Thoracic aorta (tissue), 2 donors: ENCODE results near the gene KRT27. TPM values are rescaled to one million over a fixed set of nuclear protein-coding genes. Genes with fewer than 3 reads are reported as not detected.

Source experiments
- ATAC-seq: fragments of 150-250 bp; one replicate; pipeline ENCODE4 v1.8.0; 2017; ENCODE audit warnings: low read depth; ENCODE audit not compliant: insufficient number of reproducible peaks, low FRiP score
- DNase-seq: peaks from one replicate; pipeline ENCODE4 v3.0.0-alpha.2; 2020; ENCODE audit warnings: low spot score
- H3K27ac ChIP-seq, 2 donors: fragments of 200-600 bp; sonication (generic); 1 replicate in 1 of 2; 2 replicates in 1 of 2; pipeline ENCODE4 v1.5.1; 2016; ENCODE audit warnings: mild to moderate bottlenecking in 2 of 2, moderate library complexity in 2 of 2
- H3K27me3 ChIP-seq: fragments of 200-600 bp; sonication (generic); replicated peaks from 2 replicates; pipeline ENCODE4 v1.6.0; 2016; ENCODE audit warnings: mild to moderate bottlenecking; ENCODE audit not compliant: insufficient read depth
- H3K36me3 ChIP-seq: fragments of 200-600 bp; sonication (generic); one replicate; pipeline ENCODE4 v1.5.1; 2016
- H3K4me1 ChIP-seq, 2 donors: fragments of 200-600 bp; sonication (generic); 1 replicate in 1 of 2; 2 replicates in 1 of 2; pipeline versions ENCODE4 v1.5.1 to v1.6.0; 2016; ENCODE audit warnings: low read depth in 2 of 2, mild to moderate bottlenecking in 1 of 2; ENCODE audit not compliant: control insufficient read depth in 1 of 2
- H3K4me3 ChIP-seq: fragments of 200-600 bp; sonication (generic); 2 replicates; pipeline ENCODE4 v1.5.1; 2016; ENCODE audit warnings: mild to moderate bottlenecking
- H3K9me3 ChIP-seq: fragments of 200-600 bp; sonication (generic); 2 replicates; pipeline ENCODE4 v1.5.1; 2016
- total RNA-seq, 2 donors: library from RNA; depleted of rRNA; stranded (reverse); fragments of >200 nt; gene quantifications; one replicate each; pipeline versions ENCODE4 v1.1.0 to v1.2.3, GENCODE V29; 2016
- TF ChIP-seq, protein P1 (sequence below): fragments of 200-600 bp; sonication (generic); IDR thresholded peaks from one replicate; pipeline ENCODE4 v1.5.1; 2019; ENCODE audit warnings: antibody characterized with exemption

Gene KRT27, protein sequence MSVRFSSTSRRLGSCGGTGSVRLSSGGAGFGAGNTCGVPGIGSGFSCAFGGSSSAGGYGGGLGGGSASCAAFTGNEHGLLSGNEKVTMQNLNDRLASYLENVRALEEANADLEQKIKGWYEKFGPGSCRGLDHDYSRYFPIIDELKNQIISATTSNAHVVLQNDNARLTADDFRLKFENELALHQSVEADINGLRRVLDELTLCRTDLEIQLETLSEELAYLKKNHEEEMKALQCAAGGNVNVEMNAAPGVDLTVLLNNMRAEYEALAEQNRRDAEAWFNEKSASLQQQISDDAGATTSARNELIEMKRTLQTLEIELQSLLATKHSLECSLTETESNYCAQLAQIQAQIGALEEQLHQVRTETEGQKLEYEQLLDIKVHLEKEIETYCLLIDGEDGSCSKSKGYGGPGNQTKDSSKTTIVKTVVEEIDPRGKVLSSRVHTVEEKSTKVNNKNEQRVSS
- not detected for total RNA-seq

DNA sequence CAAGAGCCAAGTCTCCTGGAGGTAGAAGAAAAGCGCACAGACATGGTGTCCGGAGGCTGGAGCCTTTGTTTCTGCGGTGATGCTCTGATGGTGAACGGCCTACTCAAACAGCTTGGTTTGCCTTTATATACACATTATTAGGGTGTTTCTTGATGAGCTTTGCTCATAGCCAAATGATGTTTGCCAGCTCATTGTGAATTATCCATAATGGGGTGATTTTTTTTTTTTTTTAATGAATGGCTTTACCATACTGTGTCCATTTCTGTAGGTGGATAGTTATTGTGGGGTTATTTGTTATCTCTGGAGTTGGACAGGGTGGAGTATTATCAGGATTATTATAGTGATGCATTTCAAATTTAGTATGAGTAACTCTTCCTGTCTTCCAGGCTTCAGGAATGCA, at the start of gene KRT27:
TSS of gene KRT27 (minus strand) at position 101 of the 400 bp plus-strand sequence. CDS start at position 44, 57 bp downstream.
- no peaks in the 10 kb centered on the region for H3K9me3 ChIP-seq
- H3K4me1 ChIP-seq, result no peaks in the 10 kb centered on the region
- no peaks in the 10 kb centered on the region for H3K36me3 ChIP-seq
- TF ChIP-seq, protein P1, sequence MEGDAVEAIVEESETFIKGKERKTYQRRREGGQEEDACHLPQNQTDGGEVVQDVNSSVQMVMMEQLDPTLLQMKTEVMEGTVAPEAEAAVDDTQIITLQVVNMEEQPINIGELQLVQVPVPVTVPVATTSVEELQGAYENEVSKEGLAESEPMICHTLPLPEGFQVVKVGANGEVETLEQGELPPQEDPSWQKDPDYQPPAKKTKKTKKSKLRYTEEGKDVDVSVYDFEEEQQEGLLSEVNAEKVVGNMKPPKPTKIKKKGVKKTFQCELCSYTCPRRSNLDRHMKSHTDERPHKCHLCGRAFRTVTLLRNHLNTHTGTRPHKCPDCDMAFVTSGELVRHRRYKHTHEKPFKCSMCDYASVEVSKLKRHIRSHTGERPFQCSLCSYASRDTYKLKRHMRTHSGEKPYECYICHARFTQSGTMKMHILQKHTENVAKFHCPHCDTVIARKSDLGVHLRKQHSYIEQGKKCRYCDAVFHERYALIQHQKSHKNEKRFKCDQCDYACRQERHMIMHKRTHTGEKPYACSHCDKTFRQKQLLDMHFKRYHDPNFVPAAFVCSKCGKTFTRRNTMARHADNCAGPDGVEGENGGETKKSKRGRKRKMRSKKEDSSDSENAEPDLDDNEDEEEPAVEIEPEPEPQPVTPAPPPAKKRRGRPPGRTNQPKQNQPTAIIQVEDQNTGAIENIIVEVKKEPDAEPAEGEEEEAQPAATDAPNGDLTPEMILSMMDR, result no peak
- ATAC-seq (no peak), DNase-seq (no peak)
- H3K27me3 ChIP-seq, result no peaks in the 10 kb centered on the region
- no peak within 1 kb of the TSS for H3K27ac ChIP-seq
- no peak within 1 kb of the TSS for H3K4me3 ChIP-seq

DNA sequence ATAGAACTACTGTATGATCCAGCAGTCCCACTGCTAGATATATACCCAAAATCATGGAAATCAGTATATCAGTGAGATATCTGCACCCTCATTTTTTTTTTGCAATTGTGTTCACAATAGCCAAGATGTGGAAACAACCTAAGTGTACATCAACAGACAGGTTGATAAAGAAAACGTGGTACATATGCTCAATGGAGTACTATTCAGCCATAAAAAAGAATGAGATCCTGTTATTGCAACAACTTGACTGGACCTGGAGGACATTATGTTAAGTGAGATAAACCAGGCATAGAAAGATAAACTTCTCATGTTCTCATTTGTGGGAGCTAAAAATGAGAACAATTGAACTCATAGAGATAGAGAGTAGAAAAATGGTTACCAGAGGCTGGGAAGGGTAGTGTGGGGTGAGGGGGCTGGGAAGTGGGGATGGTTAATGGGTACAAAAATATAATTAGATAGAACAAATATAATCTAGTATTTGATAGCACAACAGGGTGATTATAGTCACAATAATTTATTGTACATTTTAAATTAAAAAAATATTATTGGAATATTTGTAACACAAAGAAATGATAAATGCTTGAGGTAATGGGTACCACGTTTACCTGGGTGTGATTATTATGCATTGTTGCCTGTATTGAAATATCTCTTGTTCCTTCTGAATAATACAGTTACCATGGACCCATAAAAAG, 47.9 kb upstream of the KRT27 start:
- Histone ChIP-seq H3K9me3 (no peaks in the 10 kb centered on the region), H3K4me3 (no peak overlapping the region), H3K36me3 (no peaks in the 10 kb centered on the region), H3K4me1 (peaks cover 20 to 62% of the 10 kb centered on the region in 2 donors), H3K27ac (no peak overlapping the region), H3K27me3 (no peaks in the 10 kb centered on the region)
- DNase-seq (no peak), ATAC-seq (no peak)
- TF ChIP-seq, protein P1, result no peak

DNA sequence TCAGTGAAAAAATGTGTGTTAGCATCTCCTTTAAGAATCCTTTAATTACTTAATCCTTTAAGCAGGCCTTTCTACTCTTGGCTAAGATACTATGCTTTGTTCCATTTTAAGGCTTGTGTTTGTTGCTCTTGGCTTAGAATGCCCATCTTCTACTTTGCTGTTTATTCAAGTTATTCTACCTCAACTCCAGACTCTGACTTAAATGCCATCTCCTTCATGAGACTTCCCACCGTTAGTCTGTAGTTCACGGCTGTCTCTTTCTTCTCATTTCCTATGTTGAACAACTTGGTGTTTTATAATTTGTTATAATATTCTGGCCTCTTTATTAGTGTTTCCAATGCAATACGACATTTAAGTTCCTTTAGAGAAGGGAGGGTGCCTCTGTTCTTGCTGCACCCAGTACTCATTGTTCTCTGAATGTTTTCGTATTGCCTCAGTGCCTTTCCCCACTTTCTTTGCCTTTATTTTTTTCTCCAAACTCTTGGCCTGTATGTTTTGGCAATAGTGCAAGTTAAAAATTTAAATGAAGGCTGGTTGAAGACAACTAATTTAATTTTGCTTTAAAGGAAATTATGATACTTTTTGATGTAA, 46.2 kb upstream of the KRT27 start:
- Histone ChIP-seq H3K27me3 (no peaks in the 10 kb centered on the region), H3K36me3 (no peaks in the 10 kb centered on the region), H3K4me3 (peak overlapping the region; percentile 58), H3K9me3 (no peaks in the 10 kb centered on the region), H3K4me1 (peaks cover 20 to 62% of the 10 kb centered on the region in 2 donors), H3K27ac (peak overlapping the region; percentile 86 to 90)
- DNase-seq, result no peak
- TF ChIP-seq, protein P1, result no peak
- peak; percentile 74 for ATAC-seq

DNA sequence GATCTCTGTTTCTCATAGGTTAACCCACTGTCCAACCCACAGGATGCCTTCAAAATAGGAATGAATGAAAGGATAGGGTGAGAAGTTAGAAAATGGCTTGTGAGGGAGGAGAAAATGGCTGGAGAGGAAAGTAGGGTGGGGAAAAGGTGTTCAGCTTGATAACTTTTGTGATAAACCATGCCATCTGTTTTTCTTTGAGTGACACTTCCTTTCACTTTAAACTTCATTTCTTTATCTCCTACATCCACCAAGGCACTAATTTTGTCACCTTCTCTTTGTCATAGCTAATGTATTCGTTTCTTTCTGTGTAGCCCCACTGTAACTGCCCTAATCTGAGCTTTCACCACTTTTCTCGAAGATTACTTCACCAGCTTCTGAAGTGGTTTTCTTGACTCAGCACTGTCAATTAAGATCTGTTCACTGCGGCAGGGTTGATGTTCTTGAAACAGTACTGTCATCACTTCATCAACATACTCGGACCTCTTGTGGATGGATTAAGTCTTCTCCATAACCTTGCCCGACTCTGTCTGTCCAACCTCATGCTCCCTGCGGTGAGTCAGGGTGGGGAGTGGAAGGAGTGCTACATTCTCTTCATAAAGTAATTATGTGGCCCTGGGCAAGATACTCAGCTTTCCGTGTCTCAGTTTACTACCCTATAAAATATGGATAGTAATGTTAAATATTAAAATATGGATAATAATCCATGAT, 45.5 kb upstream of the KRT27 start:
- Histone ChIP-seq H3K27ac (peak overlapping the region; percentile 86 to 90), H3K4me3 (peak overlapping the region; percentile 58), H3K27me3 (no peaks in the 10 kb centered on the region), H3K36me3 (no peaks in the 10 kb centered on the region), H3K9me3 (no peaks in the 10 kb centered on the region), H3K4me1 (peaks cover 17 to 55% of the 10 kb centered on the region in 2 donors)
- ATAC-seq (peak; percentile 37), DNase-seq (no peak)
- TF ChIP-seq, protein P1, result no peak
